Measurements from ENCODE around the gene COL18A1.

Gene COL18A1

DNA sequence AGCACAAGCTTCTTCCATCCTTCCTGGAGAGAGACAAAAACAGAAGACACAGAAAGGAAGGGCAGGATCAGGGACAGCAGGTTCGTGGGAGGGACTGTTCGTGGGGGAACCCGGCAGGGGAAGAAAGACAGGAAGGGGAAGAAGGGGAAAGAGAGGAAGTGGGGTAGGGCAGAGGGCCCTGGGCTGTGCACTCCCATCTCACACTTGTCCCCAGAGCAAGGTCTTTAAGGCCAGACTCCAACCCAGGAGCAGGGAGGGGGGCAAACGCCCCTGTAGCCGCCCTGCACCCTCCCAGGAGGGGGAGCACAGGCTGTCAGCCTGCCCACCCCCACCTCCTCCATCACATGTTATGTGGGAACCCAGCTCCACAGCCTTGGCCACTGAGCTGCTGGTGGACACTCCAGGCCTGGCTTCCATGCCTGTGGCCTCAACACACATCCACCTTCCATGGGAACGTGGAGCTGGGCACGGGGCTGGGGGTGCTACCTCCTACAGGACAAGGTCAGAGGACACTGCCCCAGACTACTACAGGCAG lies 127.9 kb downstream of the COL18A1 start:
- Histone ChIP-seq H3K4me3 (no peak overlapping the region), H3K27ac (peak overlapping the region in 4 of 21 experiments; percentile 9 to 68 (median 44))

DNA sequence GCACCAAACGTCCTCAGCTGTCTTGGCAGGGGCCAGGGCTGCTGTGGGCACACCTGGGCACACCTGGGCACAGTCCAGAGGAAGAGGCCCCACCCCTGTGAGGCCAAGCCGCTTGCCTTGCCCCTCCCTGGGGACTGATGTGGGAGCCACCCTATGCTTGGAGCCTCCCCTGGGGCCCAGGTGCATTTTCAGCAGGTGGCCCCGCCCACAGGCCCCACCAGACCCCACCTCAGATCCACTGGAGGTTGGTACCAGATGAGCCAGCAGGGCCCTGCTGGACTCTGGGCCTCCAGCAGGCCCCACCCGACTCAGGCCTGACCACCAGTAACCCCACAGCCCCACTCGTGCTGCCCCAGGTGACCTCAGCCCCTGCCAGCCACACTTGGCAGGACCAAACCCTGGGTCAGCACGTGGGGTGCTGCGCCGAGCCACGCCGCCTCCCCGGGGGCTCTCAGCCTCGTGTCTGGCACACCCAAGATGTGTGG lies 128.4 kb downstream of the COL18A1 start:
- Histone ChIP-seq H3K4me3 (no peak overlapping the region), H3K27ac (peak overlapping the region in 4 of 21 experiments; percentile 9 to 68 (median 44))

DNA sequence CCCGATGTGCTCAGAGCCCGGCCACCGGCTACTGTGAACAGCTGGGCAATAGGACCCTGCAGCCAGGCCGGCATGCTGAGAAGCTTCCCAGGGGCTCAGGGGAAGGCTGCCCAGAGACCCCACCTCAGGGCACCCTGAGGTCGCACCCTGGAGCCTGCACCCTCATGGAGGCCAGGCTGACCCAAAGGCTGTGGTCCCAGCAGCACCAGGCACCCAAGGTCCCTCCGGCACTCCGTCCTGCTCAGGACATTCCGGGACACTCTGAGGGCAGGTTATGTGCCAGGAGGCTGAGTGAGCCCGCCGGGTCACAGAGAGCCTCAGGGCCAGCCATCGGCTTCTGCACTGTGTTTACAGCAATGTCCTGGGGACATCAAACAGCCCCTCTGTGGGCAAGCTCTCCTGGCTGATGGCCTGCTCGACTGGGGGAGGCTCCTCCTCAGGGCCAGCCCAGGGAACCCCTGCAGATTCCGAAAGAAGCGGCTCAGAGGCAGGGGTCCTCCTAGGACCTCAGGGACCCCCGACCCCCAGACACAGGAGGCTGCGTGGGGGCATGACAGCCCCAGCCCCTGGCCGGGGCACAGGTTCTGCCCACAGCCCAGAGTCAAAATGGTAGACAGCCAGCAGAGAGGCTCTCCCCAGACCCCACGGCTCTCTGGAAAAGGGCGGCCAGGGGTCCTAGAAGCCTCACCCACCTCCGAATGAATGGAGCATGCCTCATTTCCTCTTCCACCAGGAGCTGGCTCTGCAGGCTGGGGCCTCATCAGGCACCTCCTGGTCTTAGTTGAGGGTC lies 129.1 kb downstream of the COL18A1 start:
- no peak overlapping the region for H3K4me3 ChIP-seq
- peak overlapping the region in 3 of 21 experiments; percentile 9 to 68 (median 30) for H3K27ac ChIP-seq

DNA sequence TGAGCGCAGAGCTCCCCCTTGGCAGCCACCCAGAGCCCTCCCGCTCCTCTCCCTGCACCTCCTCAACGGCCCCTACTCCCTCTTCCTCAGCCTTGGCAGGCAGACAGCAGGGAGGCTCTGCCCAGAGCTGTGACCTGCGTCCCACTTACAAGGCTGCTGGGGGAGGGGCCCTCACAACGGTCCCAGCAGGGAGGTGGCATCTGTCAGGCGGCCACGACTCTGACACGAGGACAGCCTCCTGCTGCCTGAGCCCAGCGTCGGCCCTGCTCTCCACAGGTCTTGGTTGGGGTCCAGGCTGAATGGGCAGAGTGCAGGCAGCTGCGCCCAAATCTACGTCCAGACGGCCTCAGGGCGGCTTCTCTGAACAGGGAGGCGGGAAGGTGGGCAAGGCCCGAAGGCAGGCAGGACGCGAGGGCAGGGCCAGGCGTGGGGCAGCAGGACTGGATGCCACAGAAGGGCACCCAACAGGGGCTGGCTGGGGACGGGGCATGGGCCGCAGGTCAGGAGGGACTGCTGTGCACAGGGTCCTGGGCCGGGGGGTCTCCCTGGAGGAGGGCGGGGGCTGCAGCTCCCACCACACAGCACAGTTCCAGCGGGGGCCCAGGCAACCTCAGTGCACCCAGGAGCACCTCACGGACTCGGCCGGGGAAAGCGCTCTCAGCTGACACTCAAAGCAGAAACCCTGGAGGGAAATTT lies 129.8 kb downstream of the COL18A1 start:
- no peak overlapping the region for H3K4me3 ChIP-seq
- H3K27ac ChIP-seq, result peak overlapping the region in 4 of 21 experiments; percentile 22 to 65 (median 61)

DNA sequence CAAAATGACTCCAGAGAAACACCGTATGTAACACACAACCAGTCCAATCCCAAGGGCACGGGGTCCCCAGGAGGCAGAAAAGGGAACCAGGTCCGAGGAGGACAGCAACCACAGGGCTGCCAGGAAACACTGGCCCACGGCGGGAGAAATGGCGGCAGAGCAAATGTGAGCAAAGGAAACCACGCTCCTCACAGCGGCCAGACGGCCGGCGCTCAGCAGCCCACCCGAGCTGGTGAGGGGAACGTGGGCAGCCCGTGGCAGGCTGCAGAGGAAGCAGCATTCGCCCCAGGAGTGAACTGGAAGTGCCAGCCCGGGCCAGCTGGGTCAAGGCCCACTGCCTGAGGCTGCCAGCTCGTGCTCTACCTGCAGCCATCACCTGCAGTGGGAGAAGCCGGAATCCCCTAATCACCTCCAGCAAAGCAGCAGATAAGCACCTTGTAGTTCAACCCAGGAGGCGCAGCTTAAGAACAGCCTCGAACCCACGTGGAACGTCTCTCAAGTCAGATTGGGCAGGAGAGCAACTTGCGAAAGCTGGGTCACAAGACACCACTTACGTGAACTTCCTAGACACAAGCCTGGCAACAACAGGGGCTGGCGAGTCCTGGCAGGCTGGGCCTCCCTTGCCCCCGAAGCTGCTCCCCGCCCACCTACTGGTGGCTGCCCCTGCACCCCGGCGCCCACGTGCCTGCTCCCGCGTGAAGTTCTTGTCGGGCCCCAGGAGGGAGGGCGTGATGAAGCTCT lies 130.5 kb downstream of the COL18A1 start:
- Histone ChIP-seq H3K4me3 (no peak overlapping the region), H3K27ac (peak overlapping the region in 5 of 21 experiments; percentile 22 to 65 (median 59))

DNA sequence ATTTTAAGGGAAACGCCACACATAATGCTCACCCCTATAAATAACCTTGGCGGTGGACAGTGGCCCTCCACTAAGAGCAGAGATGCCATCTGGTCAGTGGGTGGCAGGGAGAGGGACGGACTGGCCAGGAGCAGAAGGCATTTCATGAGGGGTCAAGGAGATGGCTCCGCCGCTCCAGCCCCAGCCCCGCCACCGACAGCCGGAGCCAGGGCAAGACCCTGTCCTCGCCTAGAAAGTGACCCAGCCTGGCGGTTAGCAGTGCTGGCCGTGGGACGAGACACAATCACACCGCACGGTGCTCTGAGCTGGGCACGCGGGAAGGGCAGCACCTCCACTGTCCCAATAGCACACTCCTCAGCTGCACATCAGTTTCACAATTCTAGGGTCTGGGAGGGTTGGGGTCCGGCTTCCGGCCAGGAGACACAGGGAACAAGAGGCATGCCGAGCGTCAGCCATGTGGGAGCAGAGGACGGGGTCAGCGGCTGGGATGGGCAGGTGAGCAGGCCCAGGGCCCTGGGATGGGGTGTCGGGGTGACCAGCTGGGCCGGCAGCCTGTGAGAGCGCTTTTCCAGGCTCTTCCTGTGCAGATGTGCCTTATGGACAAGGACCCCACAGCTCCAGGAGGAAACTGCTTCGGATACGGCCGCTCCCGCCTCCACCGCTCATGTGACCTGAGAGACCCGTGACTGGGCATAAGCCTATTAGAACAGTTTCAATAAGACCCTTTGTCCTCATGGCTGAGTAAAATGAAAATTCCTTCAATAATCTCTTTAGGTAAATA lies 131.5 kb downstream of the COL18A1 start:
- no peak overlapping the region for H3K27ac ChIP-seq
- H3K4me3 ChIP-seq, result no peak overlapping the region

DNA sequence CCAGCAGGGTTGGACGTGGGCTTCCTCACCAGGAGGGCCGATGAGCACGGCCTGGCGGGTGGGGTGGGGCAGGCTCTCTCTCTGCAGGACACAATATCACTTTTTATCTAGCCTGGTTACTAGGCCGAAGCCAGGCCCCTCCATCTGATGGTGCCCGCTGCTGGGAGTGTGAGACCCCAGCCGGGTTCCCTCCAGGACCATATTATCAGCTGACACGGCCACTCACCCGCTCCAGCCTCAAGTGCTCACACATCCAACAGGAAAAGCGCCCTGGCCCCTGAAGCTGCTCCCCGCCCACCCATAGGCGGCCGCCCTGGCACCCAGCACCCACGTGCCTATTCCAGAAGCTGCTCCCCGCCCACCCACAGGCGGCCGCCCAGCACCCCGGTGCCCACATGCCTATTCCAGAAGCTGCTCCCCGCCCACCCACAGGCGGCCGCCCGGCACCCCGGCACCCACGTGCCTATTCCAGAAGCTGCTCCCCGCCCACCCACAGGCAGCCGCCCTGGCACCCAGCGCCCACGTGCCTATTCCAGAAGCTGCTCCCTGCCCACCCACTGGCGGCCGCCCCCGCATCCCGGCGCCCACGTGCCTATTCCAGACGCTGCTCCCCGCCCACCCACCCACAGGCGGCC lies 132.3 kb downstream of the COL18A1 start:
- Histone ChIP-seq H3K4me3 (no peak overlapping the region), H3K27ac (peak overlapping the region in 2 of 21 experiments; percentile 13 to 49)

DNA sequence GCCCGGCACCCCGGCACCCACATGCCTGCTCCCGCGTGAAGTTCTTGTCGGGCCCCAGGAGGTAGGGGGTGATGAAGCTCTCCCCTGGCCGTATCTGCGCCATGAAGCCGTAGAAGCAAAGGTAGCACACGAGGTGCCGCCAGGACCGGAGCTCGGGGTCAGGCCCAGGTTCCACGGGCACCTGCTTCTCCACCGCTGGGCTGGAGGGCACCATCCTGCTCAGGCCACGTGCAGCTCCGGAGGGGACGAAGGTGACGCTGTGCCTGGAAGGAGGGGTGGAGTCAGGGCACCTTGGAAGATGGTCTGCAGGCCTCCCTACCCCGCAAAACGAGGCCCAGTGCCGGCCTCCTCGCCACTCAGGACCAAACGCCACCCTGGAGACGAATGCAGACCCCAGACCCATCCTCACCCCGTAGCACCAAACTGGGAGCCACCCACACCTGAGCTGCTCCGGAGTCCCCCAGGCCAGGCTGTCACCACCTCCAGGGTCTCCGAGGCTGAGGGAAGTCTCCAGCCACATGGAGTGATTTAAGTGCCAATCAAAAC lies 132.9 kb downstream of the COL18A1 start:
- Histone ChIP-seq H3K4me3 (no peak overlapping the region), H3K27ac (peak overlapping the region in 1 of 21 experiments; percentile 49)

DNA sequence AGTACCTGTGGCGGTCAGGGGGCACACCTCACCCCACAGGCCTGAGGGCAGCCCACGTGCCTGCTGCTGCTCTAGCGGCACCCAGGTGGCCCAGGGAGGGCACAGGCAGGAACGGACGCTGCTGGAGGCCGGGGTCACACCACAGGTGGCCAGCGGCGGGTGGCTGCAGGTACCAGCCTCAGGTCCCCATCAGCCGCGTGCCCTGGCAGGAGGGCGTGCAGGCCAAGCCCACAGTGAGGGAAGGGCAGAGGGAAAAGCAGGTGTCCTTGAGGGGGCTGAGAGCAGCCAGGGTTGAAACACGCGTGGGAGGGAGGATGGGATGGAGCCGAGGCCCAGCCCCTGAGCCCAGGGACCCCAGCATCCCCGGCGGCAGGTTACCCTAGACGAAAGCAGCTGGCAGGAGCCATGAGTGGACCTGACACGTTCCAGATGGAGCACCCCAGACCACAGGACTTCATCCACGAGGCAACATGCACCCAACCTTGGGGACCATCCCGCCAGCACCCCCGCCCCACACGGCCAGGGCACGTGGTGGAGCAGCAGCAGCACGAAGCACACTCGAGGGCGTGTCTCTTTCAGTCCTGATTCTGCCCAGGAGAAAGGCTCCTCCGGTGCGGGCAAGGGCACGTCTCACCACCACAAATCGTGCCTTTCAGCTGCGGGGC lies 133.5 kb downstream of the COL18A1 start:
- H3K4me3 ChIP-seq, result no peak overlapping the region
- no peak overlapping the region for H3K27ac ChIP-seq

DNA sequence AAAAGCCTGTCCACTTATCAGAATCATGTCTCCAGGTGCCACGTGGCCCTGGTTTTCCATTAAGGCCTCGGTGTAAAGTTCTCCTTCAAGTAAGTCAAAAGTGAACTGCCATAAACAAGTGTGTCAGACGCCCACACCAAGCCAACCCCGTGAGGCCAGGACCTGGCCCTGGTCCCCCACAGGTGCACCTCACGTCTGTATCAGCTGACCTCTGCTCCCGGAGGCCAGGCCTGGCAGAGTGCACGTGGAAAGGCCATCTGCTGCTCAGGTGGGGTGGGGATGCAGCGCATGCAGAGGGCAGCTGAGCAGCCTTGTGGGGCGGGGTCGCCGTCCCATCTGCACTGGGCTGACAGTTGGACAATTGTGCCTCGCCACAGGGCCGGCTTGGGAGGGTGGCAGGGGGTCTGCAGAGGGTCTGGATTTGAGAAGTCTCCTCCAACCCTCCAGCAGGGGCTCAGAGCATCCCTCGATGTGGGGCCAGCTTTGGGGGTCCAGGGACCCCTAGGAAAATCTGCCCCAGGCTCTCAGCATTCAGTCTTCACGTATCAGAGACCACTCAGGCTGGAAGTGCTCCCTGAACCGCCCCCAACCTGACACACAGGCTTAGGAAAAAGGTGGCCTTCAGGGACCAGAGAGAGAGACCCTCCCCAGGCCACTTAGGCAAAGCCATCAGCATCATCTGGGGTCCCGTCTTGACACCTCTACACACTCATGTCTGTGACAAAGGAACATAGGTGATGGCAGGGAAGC lies 134.3 kb downstream of the COL18A1 start:
- H3K27ac ChIP-seq, result no peak overlapping the region

DNA sequence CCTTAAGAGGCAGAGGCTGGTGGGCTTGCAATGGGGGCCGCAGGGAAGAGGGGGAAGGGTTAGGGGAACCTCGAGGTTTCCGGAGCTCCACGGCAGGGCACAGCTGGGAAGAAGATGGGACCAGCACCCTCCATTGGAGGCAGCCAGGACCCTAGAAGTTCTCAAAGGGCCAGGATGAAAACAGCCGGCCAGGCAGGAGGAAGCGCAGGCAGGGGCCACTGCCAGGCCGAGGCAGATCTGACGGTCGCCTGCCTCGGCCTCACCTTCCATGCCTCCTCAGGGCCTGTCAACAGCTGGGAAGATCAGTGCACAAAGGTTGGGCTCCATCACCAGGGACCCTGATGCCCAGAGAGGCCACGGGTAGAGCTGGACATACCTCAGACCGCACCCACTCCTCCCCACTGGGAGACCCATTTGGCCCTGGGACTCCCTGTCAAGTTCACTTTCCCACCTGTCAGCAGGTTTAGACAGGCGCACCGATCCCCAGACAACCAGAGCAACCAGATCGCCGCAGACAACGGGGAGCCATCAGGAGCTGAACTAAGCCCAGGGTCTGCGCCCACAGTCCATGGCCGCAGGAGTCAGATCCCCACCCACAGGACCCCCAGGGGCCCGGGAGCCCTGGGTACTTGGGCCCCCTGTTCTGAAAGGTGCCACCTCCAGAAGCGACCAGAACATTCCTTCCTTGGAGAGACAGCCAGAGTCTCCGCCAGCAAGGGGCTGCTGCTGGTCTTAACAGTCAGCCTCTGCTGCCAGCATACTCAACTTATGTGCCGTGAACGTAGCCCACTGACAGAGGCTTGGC lies 135.0 kb downstream of the COL18A1 start:
- Histone ChIP-seq H3K27ac (no peak overlapping the region), H3K4me3 (no peak overlapping the region)

More for the DNA sequence above, 134.3 kb downstream of the COL18A1 start:
- H3K4me3 ChIP-seq, result no peak overlapping the region

DNA sequence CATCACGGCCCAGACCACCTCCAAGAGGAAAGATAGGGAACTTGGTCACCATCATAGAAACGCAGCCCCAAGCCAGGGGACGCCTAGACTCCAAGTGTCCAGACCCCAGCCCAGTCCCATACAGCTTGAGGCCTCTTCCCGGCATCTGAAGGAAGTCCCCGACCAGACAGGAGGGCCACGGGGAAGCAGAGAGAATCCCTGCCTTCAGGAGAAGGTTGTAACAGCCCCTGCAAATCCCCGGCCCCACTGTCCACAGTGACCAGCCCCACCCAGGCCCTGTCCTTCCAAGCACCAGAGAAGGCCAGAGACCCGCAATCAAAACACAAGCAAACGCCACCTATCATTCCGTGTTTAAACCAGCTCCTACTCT lies 135.6 kb downstream of the COL18A1 start:
- no peak overlapping the region for H3K27ac ChIP-seq
- no peak overlapping the region for H3K4me3 ChIP-seq

DNA sequence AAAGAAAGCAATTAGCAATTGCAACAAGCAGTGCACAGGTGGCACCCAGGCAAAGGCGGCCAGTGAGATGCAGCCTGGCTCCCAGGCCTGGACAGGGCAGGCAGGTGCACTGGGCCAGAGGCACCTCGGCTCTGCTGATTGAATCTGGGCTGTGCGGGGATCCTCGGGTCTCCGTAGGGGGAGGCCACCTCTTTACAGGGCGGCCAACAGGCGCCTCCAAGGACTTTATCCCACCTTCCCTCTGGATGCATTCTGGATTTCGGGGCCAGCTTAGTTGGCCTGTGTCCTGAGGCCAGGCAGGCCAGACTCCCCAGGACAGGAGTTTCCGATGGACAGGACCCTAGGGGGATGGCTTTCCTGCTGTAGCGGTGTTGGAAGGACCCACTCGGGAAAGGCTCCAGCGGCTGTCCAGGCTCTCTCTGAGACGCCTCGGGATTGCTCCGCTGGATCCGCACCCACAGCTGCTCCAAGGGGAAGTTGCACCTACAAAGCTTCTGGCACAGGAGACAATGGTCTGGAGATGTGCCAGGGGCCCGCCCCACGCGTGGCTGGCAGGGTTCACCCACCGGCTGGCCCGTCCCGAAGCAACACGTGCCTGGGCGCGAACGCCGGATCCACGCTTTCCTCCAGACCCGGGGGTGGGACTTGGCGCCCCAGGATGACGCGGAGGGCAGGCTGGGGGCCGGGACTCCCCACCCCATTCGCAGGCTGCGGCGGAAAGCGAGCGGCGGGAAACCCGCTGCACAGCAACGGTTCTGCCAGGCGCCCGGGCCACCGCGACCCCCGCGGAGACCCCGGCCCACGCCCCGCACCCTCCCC lies 136.5 kb downstream of the COL18A1 start:
- Histone ChIP-seq H3K4me3 (peak overlapping the region; percentile 53 to 80 (median 77)), H3K27ac (peak overlapping the region; percentile 61 to 90 (median 78))

DNA sequence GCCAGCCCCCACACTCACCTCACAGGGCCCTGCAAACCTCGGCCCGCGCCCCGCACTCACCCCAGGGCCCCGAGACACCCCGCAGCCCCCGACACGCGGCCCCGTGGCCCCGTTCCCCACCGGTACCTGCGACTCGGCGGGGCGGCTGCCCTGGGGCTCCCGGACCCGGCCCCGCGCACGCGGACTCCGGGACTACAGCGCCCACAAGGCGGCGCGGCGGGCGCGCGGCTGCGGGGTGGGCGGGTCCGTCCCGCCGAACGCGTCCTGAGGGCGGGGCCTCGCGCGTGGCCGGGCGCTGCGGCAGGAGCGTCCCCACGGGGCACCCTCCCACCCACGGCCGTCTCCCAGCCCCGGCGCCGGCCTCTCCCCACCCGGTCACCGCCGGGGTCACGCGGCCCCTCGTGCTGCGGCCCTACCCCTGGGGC lies 137.3 kb downstream of the COL18A1 start, which contains the start of gene SLC19A1:
Gene SLC19A1, minus strand, starts transcription at position 199 of the 425 bp plus-strand sequence. CDS start 4,481 bp downstream, outside the sequence.
- H3K27ac ChIP-seq, result peak within 1 kb of the TSS; percentile 61 to 90 (median 78)
- peak within 1 kb of the TSS; percentile 53 to 80 (median 77) for H3K4me3 ChIP-seq

DNA sequence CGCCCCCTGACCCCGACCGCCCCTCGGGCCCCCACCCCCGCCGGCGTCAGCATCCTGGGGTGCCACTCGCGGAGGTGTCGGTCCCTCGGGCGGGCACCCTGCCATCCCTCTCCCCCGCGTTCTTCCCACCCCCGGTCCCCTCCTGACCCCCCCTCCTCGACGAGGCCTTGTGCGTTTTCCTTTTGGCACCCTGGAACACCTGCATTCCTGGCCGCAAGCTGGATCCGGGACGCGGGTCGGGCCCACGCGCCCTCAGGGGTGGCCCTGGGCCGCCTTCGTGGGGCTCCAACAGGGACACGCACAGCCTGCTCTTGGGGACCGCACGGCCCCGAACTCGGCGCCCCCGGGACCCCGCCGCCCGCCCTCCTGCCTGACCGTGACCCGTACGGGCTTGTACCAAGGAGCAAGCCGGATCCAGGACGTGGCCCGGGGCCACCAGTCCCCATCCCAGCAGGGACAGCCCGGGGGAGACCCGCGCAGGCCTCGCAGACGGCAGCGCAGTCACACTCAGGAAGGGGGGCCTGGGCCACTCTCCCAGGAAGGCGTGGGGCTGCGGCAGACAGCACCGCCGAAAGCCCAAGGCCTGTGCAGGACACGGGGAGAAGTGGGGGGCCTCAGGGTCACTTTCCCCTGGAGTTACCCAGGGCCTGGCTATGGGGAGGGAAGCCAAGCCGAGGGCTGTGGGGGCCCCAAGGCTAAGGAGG lies 137.9 kb downstream of the COL18A1 start:
- Histone ChIP-seq H3K27ac (peak overlapping the region in 20 of 21 experiments; percentile 56 to 90 (median 78)), H3K4me3 (peak overlapping the region; percentile 53 to 80 (median 77))

Data from skin epidermis (tissue), 12 donors.